ENCODE results near the gene ARAP3. TPM values are rescaled to one million over a fixed set of nuclear protein-coding genes. Genes with fewer than 3 reads are reported as not detected.

Gene ARAP3
- total and polyA plus RNA-seq, 9 of the 15 experiments (the other 6 are each of a cell fraction or from before 2014, with no cell fraction given) = 0.83 to 25.7 (median 6.4) TPM

DNA sequence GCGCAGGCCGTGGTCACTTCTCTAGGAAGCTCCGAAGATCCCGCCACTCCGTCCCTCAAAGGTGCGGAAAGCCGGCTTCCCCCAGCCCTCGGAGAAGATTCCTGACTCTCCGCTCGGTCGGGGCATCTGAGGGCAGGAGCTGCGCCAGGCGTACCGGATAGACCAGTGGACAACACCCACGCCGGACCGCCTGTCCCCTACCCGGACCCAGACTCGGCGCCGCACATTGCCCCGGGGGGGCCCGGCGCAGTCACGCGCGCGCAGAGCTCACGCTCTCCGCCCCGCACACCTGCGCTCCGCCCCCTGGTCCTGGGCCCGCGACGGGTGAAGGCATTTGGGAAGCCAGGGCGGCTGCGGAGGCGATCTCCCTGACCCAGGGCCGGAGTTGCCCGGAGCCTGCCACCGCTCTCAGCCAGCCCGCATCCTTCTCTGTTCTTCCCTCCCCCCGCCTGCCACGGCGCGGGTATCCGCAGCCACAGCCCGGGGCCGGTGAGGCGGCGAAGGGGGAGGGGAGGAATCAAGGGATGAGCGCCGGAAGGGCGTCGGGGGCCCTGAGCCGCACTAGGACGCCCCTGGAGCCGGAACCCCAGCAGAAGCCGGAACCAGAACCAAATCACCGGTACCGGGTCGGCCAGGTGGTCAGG lies 44.8 kb downstream of the ARAP3 start (continued):
- TF ChIP-seq SMARCA5 (IDR thresholded peaks at IDR 0.05) = no peak
- no peak for TF ChIP-seq HMG20A (CRISPR knock-in tag; conservative IDR thresholded peaks at IDR 0.05)
- no peak for TF ChIP-seq ZC3H11A (IDR thresholded peaks at IDR 0.05; ENCODE audit: low read depth, low read length)
- TF ChIP-seq SMC3 (conservative IDR thresholded peaks at IDR 0.05; ENCODE audit: insufficient read depth, low read depth, low read length) = no peak
- no peak for TF ChIP-seq RFX1 (IDR thresholded peaks at IDR 0.05)
- TF ChIP-seq, protein P1, sequence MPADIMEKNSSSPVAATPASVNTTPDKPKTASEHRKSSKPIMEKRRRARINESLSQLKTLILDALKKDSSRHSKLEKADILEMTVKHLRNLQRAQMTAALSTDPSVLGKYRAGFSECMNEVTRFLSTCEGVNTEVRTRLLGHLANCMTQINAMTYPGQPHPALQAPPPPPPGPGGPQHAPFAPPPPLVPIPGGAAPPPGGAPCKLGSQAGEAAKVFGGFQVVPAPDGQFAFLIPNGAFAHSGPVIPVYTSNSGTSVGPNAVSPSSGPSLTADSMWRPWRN (IDR thresholded peaks at IDR 0.05; ENCODE audit: low read depth) = no peak
- TF ChIP-seq SMARCB1 (IDR thresholded peaks at IDR 0.05; ENCODE audit: insufficient read length, low read depth) = no peak
- TF ChIP-seq, protein P2, sequence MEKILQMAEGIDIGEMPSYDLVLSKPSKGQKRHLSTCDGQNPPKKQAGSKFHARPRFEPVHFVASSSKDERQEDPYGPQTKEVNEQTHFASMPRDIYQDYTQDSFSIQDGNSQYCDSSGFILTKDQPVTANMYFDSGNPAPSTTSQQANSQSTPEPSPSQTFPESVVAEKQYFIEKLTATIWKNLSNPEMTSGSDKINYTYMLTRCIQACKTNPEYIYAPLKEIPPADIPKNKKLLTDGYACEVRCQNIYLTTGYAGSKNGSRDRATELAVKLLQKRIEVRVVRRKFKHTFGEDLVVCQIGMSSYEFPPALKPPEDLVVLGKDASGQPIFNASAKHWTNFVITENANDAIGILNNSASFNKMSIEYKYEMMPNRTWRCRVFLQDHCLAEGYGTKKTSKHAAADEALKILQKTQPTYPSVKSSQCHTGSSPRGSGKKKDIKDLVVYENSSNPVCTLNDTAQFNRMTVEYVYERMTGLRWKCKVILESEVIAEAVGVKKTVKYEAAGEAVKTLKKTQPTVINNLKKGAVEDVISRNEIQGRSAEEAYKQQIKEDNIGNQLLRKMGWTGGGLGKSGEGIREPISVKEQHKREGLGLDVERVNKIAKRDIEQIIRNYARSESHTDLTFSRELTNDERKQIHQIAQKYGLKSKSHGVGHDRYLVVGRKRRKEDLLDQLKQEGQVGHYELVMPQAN (IDR thresholded peaks at IDR 0.05; ENCODE audit: borderline replicate concordance) = no peak
- TF ChIP-seq SOX6 (IDR thresholded peaks at IDR 0.05) = no peak
- no peak for TF ChIP-seq ZBED1 (IDR thresholded peaks at IDR 0.05)
- TF ChIP-seq ZNF239 (CRISPR knock-in tag; IDR thresholded peaks at IDR 0.05) = no peak
- TF ChIP-seq, protein P3, sequence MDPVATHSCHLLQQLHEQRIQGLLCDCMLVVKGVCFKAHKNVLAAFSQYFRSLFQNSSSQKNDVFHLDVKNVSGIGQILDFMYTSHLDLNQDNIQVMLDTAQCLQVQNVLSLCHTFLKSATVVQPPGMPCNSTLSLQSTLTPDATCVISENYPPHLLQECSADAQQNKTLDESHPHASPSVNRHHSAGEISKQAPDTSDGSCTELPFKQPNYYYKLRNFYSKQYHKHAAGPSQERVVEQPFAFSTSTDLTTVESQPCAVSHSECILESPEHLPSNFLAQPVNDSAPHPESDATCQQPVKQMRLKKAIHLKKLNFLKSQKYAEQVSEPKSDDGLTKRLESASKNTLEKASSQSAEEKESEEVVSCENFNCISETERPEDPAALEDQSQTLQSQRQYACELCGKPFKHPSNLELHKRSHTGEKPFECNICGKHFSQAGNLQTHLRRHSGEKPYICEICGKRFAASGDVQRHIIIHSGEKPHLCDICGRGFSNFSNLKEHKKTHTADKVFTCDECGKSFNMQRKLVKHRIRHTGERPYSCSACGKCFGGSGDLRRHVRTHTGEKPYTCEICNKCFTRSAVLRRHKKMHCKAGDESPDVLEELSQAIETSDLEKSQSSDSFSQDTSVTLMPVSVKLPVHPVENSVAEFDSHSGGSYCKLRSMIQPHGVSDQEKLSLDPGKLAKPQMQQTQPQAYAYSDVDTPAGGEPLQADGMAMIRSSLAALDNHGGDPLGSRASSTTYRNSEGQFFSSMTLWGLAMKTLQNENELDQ (CRISPR knock-in tag; IDR thresholded peaks at IDR 0.05; ENCODE audit: borderline replicate concordance) = no peak
- no peak for TF ChIP-seq SNRNP70 (optimal IDR thresholded peaks at IDR 0.05; ENCODE audit: low read depth, low read length)
- TF ChIP-seq NRF1 (conservative IDR thresholded peaks at IDR 0.05 in 1 of 2, IDR thresholded peaks at IDR 0.05 in 1 of 2) = peak; percentile 13 to 55; a peak in 2 of 4 replicates
- TF ChIP-seq, protein P4, sequence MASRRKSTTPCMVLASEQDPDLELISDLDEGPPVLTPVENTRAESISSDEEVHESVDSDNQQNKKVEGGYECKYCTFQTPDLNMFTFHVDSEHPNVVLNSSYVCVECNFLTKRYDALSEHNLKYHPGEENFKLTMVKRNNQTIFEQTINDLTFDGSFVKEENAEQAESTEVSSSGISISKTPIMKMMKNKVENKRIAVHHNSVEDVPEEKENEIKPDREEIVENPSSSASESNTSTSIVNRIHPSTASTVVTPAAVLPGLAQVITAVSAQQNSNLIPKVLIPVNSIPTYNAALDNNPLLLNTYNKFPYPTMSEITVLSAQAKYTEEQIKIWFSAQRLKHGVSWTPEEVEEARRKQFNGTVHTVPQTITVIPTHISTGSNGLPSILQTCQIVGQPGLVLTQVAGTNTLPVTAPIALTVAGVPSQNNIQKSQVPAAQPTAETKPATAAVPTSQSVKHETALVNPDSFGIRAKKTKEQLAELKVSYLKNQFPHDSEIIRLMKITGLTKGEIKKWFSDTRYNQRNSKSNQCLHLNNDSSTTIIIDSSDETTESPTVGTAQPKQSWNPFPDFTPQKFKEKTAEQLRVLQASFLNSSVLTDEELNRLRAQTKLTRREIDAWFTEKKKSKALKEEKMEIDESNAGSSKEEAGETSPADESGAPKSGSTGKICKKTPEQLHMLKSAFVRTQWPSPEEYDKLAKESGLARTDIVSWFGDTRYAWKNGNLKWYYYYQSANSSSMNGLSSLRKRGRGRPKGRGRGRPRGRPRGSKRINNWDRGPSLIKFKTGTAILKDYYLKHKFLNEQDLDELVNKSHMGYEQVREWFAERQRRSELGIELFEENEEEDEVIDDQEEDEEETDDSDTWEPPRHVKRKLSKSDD (conservative IDR thresholded peaks at IDR 0.05; ENCODE audit: low read length) = no peak
- TF ChIP-seq, protein P5, sequence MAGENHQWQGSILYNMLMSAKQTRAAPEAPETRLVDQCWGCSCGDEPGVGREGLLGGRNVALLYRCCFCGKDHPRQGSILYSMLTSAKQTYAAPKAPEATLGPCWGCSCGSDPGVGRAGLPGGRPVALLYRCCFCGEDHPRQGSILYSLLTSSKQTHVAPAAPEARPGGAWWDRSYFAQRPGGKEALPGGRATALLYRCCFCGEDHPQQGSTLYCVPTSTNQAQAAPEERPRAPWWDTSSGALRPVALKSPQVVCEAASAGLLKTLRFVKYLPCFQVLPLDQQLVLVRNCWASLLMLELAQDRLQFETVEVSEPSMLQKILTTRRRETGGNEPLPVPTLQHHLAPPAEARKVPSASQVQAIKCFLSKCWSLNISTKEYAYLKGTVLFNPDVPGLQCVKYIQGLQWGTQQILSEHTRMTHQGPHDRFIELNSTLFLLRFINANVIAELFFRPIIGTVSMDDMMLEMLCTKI (IDR thresholded peaks at IDR 0.05; ENCODE audit: partially characterized antibody) = no peak
- TF ChIP-seq SAP30 (IDR thresholded peaks at IDR 0.05; ENCODE audit: borderline replicate concordance, insufficient read depth, low read depth, low read length, poor library complexity, severe bottlenecking) = peak; percentile 8
- TF ChIP-seq ZNF75A (CRISPR knock-in tag; IDR thresholded peaks at IDR 0.05) = no peak
- no peak for TF ChIP-seq WHSC1 (IDR thresholded peaks at IDR 0.05; ENCODE audit: low read length)
- no peak for TF ChIP-seq ZNF274 (IDR thresholded peaks at IDR 0.05; ENCODE audit: borderline replicate concordance, low read depth, low read length)

Data from K562 (cell line).